Stimulated activated CD4-positive, alpha-beta T cell treated with anti-CD3 and anti-CD28 coated beads, Interleukin-1b, Interleukin-23, amount 100 ng/mL, for 4 hours (primary cell): ENCODE measurements around the gene COL28A1.
"Not testable (repeated sequence)": the region's sequence is repeated elsewhere in the genome, so short reads cannot be mapped to it uniquely, and the experiment has no call there.

Source experiments
- DNase-seq, 2 donors: peaks; one replicate each; pipeline ENCODE4 v3.0.0-alpha.2; 2020; ENCODE audit warnings: low read depth in 2 of 2

The COL28A1 gene

GRCh38 chr7:7517754-7518153 lies 17.9 kb downstream of the COL28A1 start:
- DNase-seq: no peak

DNA sequence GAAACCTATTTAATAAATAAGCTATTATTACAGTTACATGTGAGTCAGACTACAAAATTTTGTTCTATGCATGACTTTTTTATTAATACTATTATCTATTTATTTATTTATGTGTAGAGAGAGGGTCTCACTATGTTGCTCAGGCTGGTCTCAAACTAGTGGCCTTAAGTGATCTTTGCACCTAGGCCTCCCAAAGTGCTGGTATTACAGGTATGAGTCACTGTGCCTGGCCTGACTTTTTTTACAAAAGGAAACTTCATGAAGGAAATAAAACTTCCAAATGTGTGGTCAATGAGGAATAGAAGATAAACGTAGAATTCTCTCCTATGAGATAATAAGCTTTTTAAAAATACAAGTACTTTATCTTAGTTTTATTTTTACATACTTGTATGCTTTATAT lies 19.0 kb downstream of the COL28A1 start:
- DNase-seq: no peak

- DNase-seq: no peak
Observed at GRCh38 chr7:7516156-7516555, 19.5 kb downstream of the COL28A1 start.

DNA sequence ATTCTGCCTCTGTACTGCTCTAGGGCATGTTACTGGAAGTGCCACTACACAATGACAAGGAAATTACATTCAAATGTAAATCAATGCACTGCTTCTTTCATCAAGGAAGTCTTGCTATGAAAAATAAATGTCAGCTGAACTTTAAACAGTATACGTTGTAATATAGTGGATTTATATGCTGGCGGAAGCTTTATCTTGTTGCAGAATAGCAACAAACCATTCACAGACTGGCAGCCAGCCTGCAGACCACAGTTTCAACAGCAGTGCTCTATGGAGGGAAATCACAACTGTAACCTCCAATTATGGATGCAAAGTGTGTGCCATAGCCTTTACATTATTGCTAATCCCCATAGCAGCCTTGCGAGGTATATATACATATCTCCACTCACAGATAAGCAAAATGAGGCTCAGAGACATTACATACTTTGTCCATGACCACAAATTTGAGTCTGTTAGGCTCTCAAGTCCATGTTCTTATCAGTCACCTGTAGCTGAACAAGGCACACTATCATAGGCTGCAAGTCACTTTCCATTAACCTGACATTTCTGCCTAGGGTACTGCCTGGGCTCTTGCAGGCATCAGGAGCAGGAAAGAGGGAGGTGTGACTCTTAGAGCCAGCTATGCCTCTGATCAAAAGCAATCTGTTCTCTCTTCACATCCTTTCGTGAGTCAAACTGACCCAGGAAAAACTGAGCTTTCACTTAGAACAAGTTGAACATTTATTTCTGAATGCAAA lies 22.6 kb downstream of the COL28A1 start:
- no peak for DNase-seq

DNA sequence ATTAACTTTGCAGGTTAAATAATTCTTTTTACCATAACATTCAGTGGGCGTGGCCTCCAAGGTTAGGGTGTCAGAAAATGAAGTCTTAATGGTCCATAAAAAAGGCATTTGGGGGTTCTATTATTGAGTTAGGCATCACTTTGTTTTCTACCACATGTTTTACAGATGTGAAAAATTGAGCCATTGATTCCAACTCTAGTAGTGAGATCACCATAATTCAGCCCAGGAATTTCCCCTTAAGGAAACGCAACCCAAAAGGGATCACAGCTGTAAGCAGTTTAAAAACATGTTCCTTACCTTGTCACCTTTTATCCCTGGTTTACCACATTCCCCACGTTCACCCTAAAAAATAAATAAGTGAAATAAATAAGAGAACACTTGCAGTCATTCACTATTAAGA lies 24.9 kb downstream of the COL28A1 start:
- no peak for DNase-seq

DNA sequence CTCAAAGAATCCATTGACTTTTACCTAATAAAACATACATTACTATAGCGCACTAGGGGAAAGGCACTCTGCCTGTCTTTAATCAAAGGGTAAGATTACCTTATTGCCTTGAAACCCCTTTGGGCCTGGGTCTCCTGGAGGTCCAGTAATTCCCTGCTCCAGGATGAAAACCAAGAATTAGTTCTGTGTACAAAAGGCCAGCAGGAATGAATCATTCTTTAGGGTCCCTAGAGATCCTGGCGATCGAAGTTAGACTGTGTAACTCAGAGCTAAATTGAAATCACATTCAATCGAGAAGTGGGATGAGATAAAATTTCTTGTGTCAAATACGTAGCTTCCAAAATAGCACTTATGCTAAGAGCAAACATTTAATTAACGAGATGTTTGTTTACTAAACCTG lies 29.8 kb downstream of the COL28A1 start:
- no peak for DNase-seq

- no peak for DNase-seq
Observed at GRCh38 chr7:7504910-7505704, 30.6 kb downstream of the COL28A1 start.

GRCh38 chr7:7499892-7500291 lies 35.8 kb downstream of the COL28A1 start:
- DNase-seq: no peak

DNA sequence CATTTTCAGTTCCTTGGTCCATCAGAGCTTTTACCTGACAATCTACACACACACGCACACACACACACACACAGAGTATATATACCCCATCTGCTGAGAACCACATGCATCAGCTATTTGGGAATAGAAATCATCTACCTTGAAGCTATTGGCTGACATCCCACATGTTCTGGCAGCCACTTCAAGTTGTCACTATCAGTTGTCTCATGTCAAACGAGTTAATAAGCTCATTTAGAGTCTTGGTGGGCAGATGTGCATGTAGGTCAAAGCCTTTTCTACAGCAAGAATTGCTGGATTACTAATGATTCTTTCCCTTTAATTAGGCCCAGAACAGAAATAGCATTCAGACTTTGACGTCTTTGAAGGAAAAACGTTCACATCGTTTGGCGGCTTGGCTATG lies 36.8 kb downstream of the COL28A1 start:
- no peak for DNase-seq

DNA sequence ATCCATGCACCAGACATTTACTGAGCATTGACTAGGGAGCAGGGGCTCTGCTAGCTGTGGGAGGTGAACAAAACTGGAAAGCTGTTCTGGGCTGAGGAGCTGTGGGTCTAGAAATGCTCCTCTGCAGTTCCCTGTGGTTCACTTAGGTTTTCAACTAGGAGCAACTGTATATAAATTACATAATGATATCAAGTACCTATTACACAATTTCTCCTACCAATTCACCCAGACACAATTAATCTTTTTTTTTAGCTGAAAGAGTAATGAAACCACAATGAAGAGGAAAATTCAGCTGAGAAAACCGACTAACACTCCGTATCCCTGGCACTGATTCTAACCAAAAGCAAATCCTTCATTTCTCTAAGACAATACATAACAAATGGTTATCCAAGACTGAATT lies 39.4 kb downstream of the COL28A1 start:
- no peak for DNase-seq

- no peak for DNase-seq
Observed at GRCh38 chr7:7495171-7495570, 40.5 kb downstream of the COL28A1 start.

DNA sequence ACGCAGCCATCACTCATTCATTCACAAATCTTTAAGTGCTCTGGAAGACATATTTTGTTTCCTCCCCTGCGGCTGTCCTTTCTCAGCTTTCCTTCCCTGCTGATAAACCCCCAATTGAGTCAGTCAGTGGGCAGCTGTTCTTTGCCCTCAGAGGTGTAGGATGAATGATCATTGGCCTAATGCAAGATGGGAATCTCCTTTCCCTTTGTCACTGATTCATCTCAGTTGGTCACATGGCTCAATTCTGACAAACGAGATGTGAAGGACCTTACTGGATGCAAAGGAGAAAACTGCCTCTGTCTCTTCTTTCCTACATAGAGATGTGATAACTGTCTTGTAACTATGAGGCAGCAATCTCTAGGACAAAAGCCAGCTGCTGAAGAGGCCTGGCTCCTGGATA lies 44.6 kb downstream of the COL28A1 start:
- no peak for DNase-seq

DNA sequence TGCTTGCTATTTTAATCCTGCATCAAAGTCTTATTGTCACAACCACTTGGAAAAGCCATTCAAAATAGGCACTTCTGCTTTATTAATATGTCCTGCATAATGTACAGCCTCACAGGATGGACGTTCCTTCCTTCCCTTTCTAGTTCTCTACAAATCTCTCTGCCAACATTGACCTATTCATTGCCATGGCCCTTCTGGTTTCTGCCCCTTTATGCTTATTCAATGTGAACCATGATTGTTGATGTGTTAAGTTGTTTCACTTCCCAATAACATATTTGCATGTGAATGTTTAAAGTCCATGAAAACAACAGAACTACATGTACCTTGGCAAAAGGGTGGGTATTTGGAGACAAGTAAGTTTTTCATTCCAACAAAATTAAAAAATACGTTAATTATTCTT lies 45.7 kb downstream of the COL28A1 start:
- no peak for DNase-seq

- DNase-seq: no peak
Observed at GRCh38 chr7:7489546-7489945, 46.1 kb downstream of the COL28A1 start.

DNA sequence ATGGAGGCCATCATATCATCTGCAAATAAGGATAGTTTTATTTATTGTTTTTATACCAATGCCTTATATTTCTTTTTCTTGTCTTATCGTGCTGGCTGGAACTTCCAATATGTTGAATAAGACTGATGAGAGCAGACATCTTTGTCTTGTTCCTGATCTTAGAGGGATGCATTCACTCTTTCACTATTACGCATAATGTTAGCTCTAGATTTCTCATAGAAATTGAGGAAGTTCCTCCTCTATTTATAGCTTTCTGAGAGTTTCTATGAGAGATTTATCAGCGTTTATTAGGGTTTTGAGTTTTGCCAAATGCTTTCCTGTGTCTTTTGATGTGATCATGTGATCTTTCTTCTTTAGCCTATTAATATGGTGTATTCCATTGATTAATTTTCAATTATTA lies 49.3 kb downstream of the COL28A1 start:
- no peak for DNase-seq

- no peak for DNase-seq
Observed at GRCh38 chr7:7484072-7484471, 51.6 kb downstream of the COL28A1 start.

DNA sequence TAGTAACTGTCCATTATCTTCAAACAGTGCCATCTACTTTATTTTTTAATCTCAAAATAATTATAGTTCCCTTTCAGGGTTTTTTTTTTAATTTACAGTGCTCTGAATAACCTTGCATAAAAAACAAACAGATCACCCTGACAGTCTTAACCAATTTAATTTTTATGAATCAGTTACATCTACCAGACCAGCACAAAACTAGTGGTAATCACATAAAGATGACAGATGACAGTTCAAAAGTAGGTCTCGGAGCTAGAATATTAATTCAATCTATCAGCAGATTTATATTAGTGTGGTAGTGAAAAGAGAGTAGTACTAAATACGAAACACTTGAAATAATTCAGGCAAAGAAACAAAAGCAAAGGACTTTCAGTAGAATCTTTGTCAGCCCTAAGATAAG lies 53.9 kb downstream of the COL28A1 start:
- DNase-seq: no peak

- no peak for DNase-seq
Observed at GRCh38 chr7:7479275-7479805, 56.3 kb downstream of the COL28A1 start.

- DNase-seq: no peak
Observed at GRCh38 chr7:7478569-7478968, 57.1 kb downstream of the COL28A1 start.

DNA sequence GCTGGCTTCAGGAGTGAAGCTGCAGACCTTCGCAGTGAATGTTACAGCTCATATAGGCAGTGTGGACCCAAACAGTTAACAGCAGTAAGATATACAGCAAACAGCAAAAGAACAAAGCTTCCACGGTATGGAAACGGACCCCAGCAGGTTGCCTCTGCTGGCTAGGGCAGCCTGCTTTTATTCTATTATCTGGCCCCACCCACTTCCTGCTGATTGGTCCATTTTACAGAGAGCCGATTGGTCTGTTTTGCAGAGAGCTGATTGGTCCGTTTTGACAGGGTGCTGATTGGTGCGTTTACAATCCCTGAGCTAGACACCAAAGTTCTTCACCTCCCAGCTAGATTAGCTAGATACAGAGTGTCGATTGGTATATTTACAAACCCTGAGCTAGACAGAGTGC lies 58.0 kb downstream of the COL28A1 start:
- DNase-seq: not testable (repeated sequence)

- no peak for DNase-seq
Observed at GRCh38 chr7:7476381-7476780, 59.3 kb downstream of the COL28A1 start.

DNA sequence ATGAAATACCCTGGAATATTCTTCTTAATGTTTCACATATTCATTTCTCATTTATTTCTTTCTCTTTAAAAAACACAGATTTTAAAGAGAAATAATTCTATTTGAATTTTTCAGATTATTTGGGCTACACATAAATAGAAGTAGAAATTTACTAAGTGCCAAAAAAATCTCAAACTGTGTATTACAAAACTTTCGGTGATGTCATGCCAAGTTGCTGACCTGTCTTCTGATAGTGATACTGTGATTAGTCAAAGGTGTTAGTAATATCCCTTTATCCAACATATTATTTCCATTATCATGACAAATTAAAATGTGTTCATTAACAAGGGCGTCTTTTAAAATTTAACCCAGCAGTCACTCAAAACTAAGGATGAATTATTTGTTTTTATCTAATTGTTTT lies 60.1 kb downstream of the COL28A1 start:
- no peak for DNase-seq

GRCh38 chr7:7474436-7474835 lies 61.2 kb downstream of the COL28A1 start:
- no peak for DNase-seq
